GM19468 (cell line): ENCODE measurements around the gene MAS1L.

Experiments used
- ATAC-seq: cut with Tn5 transposase; IDR thresholded peaks from one replicate; pipeline ENCODE4 v1.9.1; 2021; ENCODE audit warnings: mild to moderate bottlenecking, moderate library complexity, moderate number of reproducible peaks; ENCODE audit not compliant: unreplicated experiment; ENCODE audit errors: extremely low read depth

Gene MAS1L

GRCh38 chr6:29510746-29511300, 23.1 kb upstream of the MAS1L start:
- no peak for ATAC-seq

GRCh38 chr6:29510202-29510601, 22.4 kb upstream of the MAS1L start:
- ATAC-seq: no peak

- ATAC-seq: no peak
These were observed 22.0 kb upstream of the MAS1L start for GRCh38 chr6:29509711-29510110.

GRCh38 chr6:29509239-29509638, 21.5 kb upstream of the MAS1L start:
- no peak for ATAC-seq

GRCh38 chr6:29507319-29507718, 19.6 kb upstream of the MAS1L start:
- ATAC-seq: no peak

GRCh38 chr6:29506446-29507067, 18.8 kb upstream of the MAS1L start:
- ATAC-seq: no peak

- no peak for ATAC-seq
These were observed 18.1 kb upstream of the MAS1L start for GRCh38 chr6:29505808-29506207.

- no peak for ATAC-seq
These were observed 17.2 kb upstream of the MAS1L start for GRCh38 chr6:29504961-29505360.

- ATAC-seq: no peak
These were observed 14.8 kb upstream of the MAS1L start for GRCh38 chr6:29502597-29502996.

GRCh38 chr6:29502181-29502580, 14.4 kb upstream of the MAS1L start:
- no peak for ATAC-seq

- no peak for ATAC-seq
These were observed 13.3 kb upstream of the MAS1L start for GRCh38 chr6:29501106-29501505.

GRCh38 chr6:29500594-29500993, 12.8 kb upstream of the MAS1L start:
- no peak for ATAC-seq

- no peak for ATAC-seq
These were observed 11.9 kb upstream of the MAS1L start for GRCh38 chr6:29499704-29500103.

GRCh38 chr6:29496961-29497360, 9.2 kb upstream of the MAS1L start:
- ATAC-seq: no peak

- no peak for ATAC-seq
These were observed 7.8 kb upstream of the MAS1L start for GRCh38 chr6:29495571-29495970.

- ATAC-seq: no peak
These were observed 6.4 kb upstream of the MAS1L start for GRCh38 chr6:29494131-29494530.

GRCh38 chr6:29493261-29493660, 5.5 kb upstream of the MAS1L start:
- no peak for ATAC-seq

- ATAC-seq: no peak
These were observed 3.8 kb upstream of the MAS1L start for GRCh38 chr6:29491574-29491973.

GRCh38 chr6:29490552-29490951, 2.8 kb upstream of the MAS1L start:
- ATAC-seq: no peak

- no peak for ATAC-seq
These were observed 2.3 kb upstream of the MAS1L start for GRCh38 chr6:29490055-29490454.

- no peak for ATAC-seq
These were observed 1.5 kb upstream of the MAS1L start for GRCh38 chr6:29489286-29489685.

- ATAC-seq: no peak
These were observed 1.1 kb upstream of the MAS1L start for GRCh38 chr6:29488874-29489273.
